GM12801 (cell line): ENCODE measurements around the gene OAF.

Experiments used
- TF ChIP-seq, protein P1 (sequence below): IDR thresholded peaks from one replicate; pipeline ENCODE4 v1.5.1; 2011; ENCODE audit warnings: control low read depth; ENCODE audit not compliant: insufficient read length; ENCODE audit errors: extremely low read depth

The OAF gene

DNA sequence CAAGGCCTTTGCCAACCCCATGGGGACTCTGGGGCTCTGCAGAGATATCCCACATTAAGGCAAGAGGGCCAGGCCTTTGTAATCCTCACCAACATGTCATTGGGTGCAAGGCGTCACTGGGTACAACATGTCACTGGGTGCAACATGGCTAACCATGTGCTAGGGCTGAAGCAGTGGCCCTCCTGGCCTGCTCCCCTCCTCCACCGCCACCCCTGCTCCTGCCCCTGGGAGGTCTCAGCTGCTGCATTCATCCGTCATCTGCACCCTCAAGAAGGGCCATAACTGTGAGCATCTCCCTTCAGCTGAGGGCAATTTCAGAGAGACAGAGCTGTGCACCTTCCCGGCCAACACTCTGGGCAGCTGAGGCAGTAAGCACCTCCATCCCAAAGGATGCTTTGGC lies 16.7 kb upstream of the OAF start:
- TF ChIP-seq, protein P1, sequence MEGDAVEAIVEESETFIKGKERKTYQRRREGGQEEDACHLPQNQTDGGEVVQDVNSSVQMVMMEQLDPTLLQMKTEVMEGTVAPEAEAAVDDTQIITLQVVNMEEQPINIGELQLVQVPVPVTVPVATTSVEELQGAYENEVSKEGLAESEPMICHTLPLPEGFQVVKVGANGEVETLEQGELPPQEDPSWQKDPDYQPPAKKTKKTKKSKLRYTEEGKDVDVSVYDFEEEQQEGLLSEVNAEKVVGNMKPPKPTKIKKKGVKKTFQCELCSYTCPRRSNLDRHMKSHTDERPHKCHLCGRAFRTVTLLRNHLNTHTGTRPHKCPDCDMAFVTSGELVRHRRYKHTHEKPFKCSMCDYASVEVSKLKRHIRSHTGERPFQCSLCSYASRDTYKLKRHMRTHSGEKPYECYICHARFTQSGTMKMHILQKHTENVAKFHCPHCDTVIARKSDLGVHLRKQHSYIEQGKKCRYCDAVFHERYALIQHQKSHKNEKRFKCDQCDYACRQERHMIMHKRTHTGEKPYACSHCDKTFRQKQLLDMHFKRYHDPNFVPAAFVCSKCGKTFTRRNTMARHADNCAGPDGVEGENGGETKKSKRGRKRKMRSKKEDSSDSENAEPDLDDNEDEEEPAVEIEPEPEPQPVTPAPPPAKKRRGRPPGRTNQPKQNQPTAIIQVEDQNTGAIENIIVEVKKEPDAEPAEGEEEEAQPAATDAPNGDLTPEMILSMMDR = no peak

DNA sequence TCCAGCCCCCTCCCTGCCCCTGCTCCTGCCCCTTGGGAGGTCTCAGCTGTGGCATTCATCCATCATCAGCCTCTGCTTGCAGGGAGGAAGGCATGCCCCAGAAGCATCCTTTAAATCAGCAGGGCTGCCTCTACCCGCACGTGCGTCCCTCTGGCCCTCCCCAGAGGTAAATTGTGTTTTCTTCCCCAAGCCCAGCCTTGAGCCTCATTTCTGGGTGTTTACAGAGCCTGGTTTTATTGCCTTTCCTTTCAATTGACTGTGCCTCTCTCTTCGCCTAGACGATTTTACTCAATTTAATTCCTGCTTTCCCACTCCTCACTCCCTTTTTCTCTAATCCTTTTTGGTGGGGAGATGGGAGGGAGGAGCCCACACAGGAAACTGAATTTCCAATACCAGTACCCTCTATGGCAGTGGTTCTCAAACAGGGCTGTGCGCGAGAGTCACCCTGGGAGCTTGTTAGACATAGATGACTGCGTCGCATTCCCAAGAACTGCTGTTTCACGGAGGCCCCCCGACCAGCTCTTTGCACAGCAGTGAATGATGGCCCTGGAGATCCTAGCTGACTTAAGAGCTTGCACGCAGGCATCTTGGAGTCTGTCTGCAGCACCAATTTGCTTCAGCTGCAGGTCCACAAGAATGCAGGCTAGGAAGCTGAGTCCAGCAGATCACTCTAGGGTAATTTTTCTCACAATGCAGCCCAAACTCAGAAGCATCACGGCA lies 15.1 kb upstream of the OAF start:
- TF ChIP-seq, protein P1 = no peak

DNA sequence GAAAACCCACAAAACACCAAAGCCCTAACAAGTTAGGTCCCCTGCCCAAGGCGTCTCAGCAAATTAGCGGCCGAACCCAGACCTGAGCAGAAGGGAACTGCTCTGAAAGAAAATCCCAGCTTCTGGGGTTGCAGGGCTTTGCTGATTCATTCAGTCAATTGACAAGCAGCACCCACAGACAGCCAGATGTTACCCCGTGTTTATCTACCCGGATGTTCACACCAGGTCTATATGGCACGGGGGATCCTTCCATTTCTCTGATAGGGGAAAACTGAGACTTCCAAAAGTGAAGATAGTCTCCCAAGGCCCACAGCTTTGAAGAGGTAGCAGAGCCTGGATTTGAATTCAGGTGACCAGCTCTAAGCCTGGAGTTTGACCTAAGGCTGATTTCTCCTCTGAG lies 14.0 kb upstream of the OAF start:
- TF ChIP-seq, protein P1 = no peak

DNA sequence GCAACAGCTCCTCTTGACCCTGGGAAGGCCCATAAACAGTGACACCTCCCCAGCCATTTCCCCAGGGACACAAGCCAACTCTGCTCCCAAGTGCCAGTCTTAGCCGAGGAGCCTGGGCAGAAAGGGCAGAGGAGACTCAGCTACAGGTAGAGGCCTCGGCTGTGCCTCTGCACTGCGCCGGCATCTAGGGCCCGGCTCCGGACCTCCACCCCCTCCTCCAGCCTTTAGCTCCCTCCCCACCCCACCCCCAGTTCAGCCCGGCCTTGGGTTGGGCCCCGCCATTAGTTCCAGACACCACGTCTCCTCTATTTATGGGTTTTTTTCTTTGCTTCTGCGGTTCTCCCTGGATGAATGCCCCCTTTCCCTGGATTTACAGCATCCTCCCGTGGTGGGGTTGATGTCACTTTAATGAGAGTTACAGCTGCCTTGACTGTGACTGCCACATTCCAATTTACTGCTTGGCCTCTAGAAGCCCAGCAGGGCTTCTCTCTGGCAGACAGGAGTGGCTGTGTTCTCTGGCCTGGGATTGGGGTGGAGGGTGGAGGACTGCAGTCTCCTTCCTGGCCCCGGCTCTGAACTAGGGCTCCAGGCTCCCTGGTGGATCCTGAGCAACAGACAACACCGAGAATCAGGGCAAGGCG lies 13.5 kb upstream of the OAF start:
- TF ChIP-seq, protein P1 = no peak

DNA sequence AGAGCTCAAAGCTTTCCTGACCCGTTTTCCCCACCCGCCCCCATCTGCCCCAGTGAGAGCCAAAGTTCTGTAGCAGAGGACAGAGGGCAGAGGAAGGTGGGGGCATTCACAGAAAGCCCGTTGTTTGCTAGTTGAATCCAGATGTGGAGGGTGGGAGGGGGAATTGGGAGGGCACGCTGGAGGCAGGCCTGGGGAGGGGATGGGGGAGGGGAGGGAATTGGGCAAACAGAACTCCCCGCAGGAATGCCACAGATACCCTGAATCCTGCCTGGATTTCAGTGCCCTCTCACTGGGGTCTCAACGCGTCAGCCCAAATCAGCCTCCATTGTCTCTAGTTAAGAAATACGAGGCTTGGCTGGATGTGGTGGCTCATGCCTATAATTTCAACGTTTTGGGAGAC lies 12.9 kb upstream of the OAF start:
- TF ChIP-seq, protein P1 = no peak

DNA sequence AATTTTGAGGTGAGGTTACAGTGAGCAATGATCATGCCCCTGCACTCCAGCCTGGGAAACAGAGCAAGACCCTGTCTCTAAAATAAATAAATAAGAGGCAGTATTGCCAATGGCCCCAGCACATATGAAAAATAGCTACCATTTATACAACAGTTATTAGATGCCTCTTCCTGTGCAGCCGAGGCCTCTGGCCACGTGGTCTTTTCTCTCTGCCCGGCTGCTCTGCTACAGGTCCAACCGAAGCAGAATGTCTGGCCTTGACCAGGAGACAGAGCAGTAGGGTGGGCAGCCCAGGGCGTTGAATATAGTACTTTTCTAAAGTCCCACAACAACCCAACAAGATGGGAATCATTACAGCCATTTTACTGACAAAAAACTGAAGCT lies 12.4 kb upstream of the OAF start:
- TF ChIP-seq, protein P1 = no peak

DNA sequence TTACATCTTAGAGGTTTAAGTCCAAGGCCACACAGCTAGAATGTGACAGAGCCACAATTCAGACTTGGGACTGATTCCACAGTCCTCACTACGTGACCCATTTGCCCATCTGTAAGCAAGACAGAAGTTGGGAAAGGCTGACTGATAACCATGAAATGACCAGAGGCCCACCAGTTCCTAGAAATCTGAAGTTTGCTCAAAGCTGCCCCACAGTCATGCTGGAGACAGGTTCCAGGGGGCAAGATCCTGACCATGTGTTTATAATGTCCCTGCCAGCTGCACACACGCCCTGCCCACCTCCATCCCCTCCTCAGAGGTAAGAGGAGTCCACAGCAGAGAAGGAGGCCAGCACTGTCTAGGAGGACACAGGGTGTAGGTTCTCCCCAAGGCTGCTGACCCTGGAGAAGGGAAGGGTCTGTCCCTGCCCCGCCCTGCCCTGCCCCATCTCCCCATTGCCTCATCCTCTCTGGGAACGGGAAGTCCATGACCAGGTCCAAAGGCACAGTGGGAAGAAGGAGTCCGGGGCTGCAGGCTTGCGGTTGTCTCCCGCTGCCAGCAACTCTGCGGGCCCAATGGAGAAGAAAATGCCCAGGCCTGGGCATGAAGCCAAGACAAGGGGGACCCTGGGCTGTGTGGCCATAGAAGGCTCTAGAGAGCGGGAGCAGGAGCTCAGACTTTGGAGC lies 11.9 kb upstream of the OAF start:
- TF ChIP-seq, protein P1 = no peak
